Endothelial cell of umbilical vein (primary cell): ENCODE results near the gene CERS5. TPM values are rescaled to one million over a fixed set of nuclear protein-coding genes. Genes with fewer than 3 reads are reported as not detected.

Source experiments
- BruUV-seq: library from RNA; stranded (reverse); fragments of 400-500 nt; replicated peaks from 2 replicates; lab custom pipeline; 2021; lab: Mats Ljungman, UMichigan
- CTCF ChIA-PET: fragments of 300-600, 350-600 bp; sonication (Branson Sonifier 250); formaldehyde crosslinking; loops from one replicate; lab custom pipeline; 2021; ENCODE audit warnings: antibody characterized with exemption, inconsistent platforms; lab: Charles Lee
- POLR2A ChIA-PET: fragments of 300-600, 350-600 bp; sonication (Branson Sonifier 250); formaldehyde crosslinking; loops from one replicate; lab custom pipeline; 2021; ENCODE audit warnings: antibody characterized with exemption, inconsistent platforms; lab: Charles Lee
- DNase-seq: peaks from one replicate; pipeline ENCODE4 v3.0.0-alpha.2; 2011; ENCODE audit warnings: low read depth, low spot score
- FAIRE-seq: peaks from 2 replicates; lab custom pipeline; 2011; peaks lifted over from hg19 to GRCh38; lab: Jason Lieb, UNC
- H2AFZ ChIP-seq: 2 replicates; pipeline ENCODE4 v1.6.0; 2012; ENCODE audit warnings: low read depth, low read length, control low read depth, inconsistent platforms
- H3K27ac ChIP-seq: 2 replicates; pipeline ENCODE4 v1.5.1; 2011; ENCODE audit warnings: low read depth, mild to moderate bottlenecking, control low read depth, low read length, moderate library complexity; ENCODE audit not compliant: insufficient read depth
- H3K27me3 ChIP-seq, 2 experiments: 2 replicates each; pipeline versions ENCODE4 v1.6.0 to v1.6.1; 2011; ENCODE audit warnings: low read length in 2 of 2, mixed read lengths in 1 of 2; ENCODE audit not compliant: control insufficient read depth in 2 of 2, insufficient read depth in 2 of 2
- H3K36me3 ChIP-seq, 2 experiments: 2 replicates in 1 of 2; 3 replicates in 1 of 2; pipeline ENCODE4 v1.5.1; 2011; ENCODE audit warnings: low read length in 2 of 2, mild to moderate bottlenecking in 1 of 2, moderate library complexity in 1 of 2; ENCODE audit not compliant: control insufficient read depth in 2 of 2, insufficient read depth in 2 of 2; ENCODE audit errors: extremely low read depth in 1 of 2
- H3K4me1 ChIP-seq: 3 replicates; pipeline ENCODE4 v1.5.1; 2011; ENCODE audit warnings: mild to moderate bottlenecking, low read length; ENCODE audit not compliant: control insufficient read depth, insufficient read depth; ENCODE audit errors: extremely low read depth
- H3K4me2 ChIP-seq: 2 replicates; pipeline ENCODE4 v1.6.1; 2011; ENCODE audit warnings: low read length, control low read depth, mixed read lengths; ENCODE audit not compliant: insufficient read depth
- H3K4me3 ChIP-seq, 3 experiments: fragments of 200-600 bp in 1 of 3; sonication (generic), shearing (Covaris generic) in 1 of 3; replicated peaks in 1 of 3; 2 replicates each; pipeline ENCODE4 v1.5.1; 2011 to 2016; ENCODE audit warnings: control low read depth in 3 of 3, low read length in 3 of 3, mild to moderate bottlenecking in 2 of 3, inconsistent platforms in 1 of 3, low read depth in 1 of 3, moderate library complexity in 1 of 3; ENCODE audit not compliant: insufficient read depth in 1 of 3
- H3K79me2 ChIP-seq: 2 replicates; pipeline ENCODE4 v1.6.0; 2012; ENCODE audit warnings: low read length, inconsistent platforms; ENCODE audit not compliant: control insufficient read depth, insufficient read depth
- H3K9ac ChIP-seq: replicated peaks from 2 replicates; pipeline ENCODE3; 2011; ENCODE audit warnings: low read length, control low read depth; ENCODE audit not compliant: insufficient read depth; ENCODE audit errors: extremely low read depth
- H3K9me1 ChIP-seq: replicated peaks from 3 replicates; pipeline ENCODE4 v1.6.0; 2011; ENCODE audit warnings: mild to moderate bottlenecking, low read length; ENCODE audit not compliant: control insufficient read depth, insufficient read depth; ENCODE audit errors: extremely low read depth
- H3K9me3 ChIP-seq: replicated peaks from 2 replicates; pipeline ENCODE4 v1.5.1; 2012; ENCODE audit warnings: low read length, inconsistent platforms; ENCODE audit not compliant: control insufficient read depth, insufficient read depth
- H4K20me1 ChIP-seq: replicated peaks from 2 replicates; pipeline ENCODE3; 2011; ENCODE audit warnings: mild to moderate bottlenecking, low read length; ENCODE audit not compliant: control insufficient read depth, insufficient read depth; ENCODE audit errors: extremely low read depth
- EZH2 ChIP-seq: IDR thresholded peaks from 2 replicates; pipeline ENCODE4 v1.6.1; 2012; ENCODE audit warnings: borderline replicate concordance, low read depth, mild to moderate bottlenecking, moderate library complexity, low read length, inconsistent platforms; ENCODE audit not compliant: severe bottlenecking
- FOS ChIP-seq: IDR thresholded peaks from 2 replicates; pipeline ENCODE4 v1.6.1; 2011; ENCODE audit warnings: mild to moderate bottlenecking, low read length, moderate library complexity, borderline replicate concordance; ENCODE audit not compliant: insufficient read depth
- GATA2 ChIP-seq: IDR thresholded peaks from 2 replicates; pipeline ENCODE4 v1.7.0; 2011; ENCODE audit warnings: low read depth, mild to moderate bottlenecking, moderate library complexity, mixed read lengths, low read length; ENCODE audit not compliant: insufficient read length, insufficient read depth
- JUN ChIP-seq: IDR thresholded peaks from 2 replicates; pipeline ENCODE4 v1.6.1; 2011; ENCODE audit warnings: borderline replicate concordance, low read depth; ENCODE audit not compliant: insufficient read length, insufficient read depth
- MYC ChIP-seq: IDR thresholded peaks from one replicate; pipeline ENCODE4 v1.6.1; 2011; ENCODE audit warnings: mild to moderate bottlenecking, low read depth, low read length
- POLR2A ChIP-seq: IDR thresholded peaks from 2 replicates; pipeline ENCODE4 v1.6.1; 2012; ENCODE audit warnings: low read depth, mild to moderate bottlenecking, control low read depth, low read length
- POLR2AphosphoS5 ChIP-seq: IDR thresholded peaks from 2 replicates; pipeline ENCODE4 v1.6.1; 2012; ENCODE audit warnings: low read depth, mild to moderate bottlenecking, control low read depth, low read length, moderate library complexity; ENCODE audit not compliant: insufficient read depth
- dilution Hi-C: fragments of 300-500 bp; cut with MboI; formaldehyde crosslinking; loops from one replicate; pipeline ENCODE4 v1.15.0; 2019; ENCODE audit warnings: low sequenced_read_pairs; ENCODE audit not compliant: extremely low pct_ligation_motif_present
- intact Hi-C: fragments of 100-400 bp; cut with micrococcal nuclease; formaldehyde crosslinking; loops from one replicate; pipeline ENCODE4 v1.10.0; 2022
- polyA plus RNA-seq, 4 experiments: library from polyadenylated mRNA; depleted of rRNA in 3 of 4; stranded (reverse) in 3 of 4; unstranded in 1 of 4; fragments of >200 nt; gene quantifications; 2 replicates each; pipeline versions ENCODE4 v1.2.1 to v1.2.3, GENCODE V29; 2011 to 2012; ENCODE audit warnings: missing spikeins in 1 of 4
- total RNA-seq: library from RNA; stranded (reverse); gene quantifications from 2 replicates; pipeline ENCODE4 v1.2.3, GENCODE V29; 2021
- TF ChIP-seq, protein P1 (sequence below): IDR thresholded peaks from 2 replicates; pipeline ENCODE4 v1.6.1; 2011; ENCODE audit not compliant: insufficient read depth, insufficient read length
- TF ChIP-seq, protein P2 (sequence below), 2 donors: IDR thresholded peaks; 1 replicate in 1 of 2; 2 replicates in 1 of 2; pipeline ENCODE4 v1.5.1; 2011; ENCODE audit warnings: low read length in 2 of 2, mild to moderate bottlenecking in 2 of 2, moderate library complexity in 2 of 2, control low read depth in 1 of 2, inconsistent platforms in 1 of 2, low read depth in 1 of 2; ENCODE audit not compliant: insufficient read depth in 1 of 2; ENCODE audit errors: extremely low read depth in 1 of 2

Gene CERS5
- total and polyA plus RNA-seq, 2 donors (not counting 3 experiments of a cell fraction or from before 2014, with no cell fraction given) = 60.4 to 108 TPM

DNA sequence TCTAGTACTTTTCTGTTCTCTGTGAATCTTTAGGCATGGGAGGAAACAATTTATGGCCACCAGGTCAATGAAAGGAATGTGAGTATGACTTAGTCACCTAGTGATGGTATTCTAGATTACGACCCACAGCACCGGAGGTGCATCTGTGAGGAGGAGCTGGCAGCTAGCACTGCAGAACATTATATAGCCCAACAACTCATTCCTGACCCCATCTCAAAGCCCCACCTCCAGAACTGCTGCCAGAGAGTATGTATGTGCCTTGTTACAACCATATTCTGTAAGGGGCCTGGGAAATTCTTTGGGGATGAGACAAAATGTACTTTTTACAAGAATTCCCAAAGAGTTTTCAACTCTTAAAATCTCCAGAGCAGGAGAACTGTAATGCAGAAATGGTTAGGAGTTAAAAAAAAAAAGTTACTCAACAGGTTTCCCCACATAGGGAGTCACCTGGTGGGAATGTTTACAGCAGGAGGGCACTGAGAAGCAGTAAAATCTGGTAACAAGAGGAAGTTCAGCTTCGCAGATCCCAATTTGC lies 34.9 kb upstream of the CERS5 start:
- peak overlapping the region; percentile 65 for H3K9ac ChIP-seq
- H3K79me2 ChIP-seq = peaks cover 4% of the 10 kb centered on the region
- intact Hi-C loops = loop anchor here (1.0 to 2.0 kb wide), 3 partner anchors 9 to 15 kb away; no protein-coding TSS in a partner anchor
- TF ChIP-seq, protein P1, sequence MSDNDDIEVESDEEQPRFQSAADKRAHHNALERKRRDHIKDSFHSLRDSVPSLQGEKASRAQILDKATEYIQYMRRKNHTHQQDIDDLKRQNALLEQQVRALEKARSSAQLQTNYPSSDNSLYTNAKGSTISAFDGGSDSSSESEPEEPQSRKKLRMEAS = no peak
- TF ChIP-seq, protein P2, sequence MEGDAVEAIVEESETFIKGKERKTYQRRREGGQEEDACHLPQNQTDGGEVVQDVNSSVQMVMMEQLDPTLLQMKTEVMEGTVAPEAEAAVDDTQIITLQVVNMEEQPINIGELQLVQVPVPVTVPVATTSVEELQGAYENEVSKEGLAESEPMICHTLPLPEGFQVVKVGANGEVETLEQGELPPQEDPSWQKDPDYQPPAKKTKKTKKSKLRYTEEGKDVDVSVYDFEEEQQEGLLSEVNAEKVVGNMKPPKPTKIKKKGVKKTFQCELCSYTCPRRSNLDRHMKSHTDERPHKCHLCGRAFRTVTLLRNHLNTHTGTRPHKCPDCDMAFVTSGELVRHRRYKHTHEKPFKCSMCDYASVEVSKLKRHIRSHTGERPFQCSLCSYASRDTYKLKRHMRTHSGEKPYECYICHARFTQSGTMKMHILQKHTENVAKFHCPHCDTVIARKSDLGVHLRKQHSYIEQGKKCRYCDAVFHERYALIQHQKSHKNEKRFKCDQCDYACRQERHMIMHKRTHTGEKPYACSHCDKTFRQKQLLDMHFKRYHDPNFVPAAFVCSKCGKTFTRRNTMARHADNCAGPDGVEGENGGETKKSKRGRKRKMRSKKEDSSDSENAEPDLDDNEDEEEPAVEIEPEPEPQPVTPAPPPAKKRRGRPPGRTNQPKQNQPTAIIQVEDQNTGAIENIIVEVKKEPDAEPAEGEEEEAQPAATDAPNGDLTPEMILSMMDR (IDR thresholded peaks at IDR 0.05; ENCODE audit: extremely low read depth in 1 of 2, insufficient read depth in 1 of 2, low read depth in 1 of 2, low read length in 2 of 2) = no peak
- TF ChIP-seq POLR2A (peak; percentile 58), FOS (peak; percentile 89), POLR2AphosphoS5 (peak; percentile 94), EZH2 (no peak), MYC (no peak), JUN (peak; percentile 74), GATA2 (peak; percentile 99)
- BruUV-seq = no TSS peak
- dilution Hi-C loops = no loop called here
- H3K27ac ChIP-seq = peak overlapping the region; percentile 75
- no peak overlapping the region for H2AFZ ChIP-seq
- POLR2A ChIA-PET = no interaction called here
- peak; percentile 81 for DNase-seq
- no peak overlapping the region for H3K4me3 ChIP-seq
- peak; percentile 91 for FAIRE-seq
- no peaks in the 10 kb centered on the region for H4K20me1 ChIP-seq
- CTCF ChIA-PET = interaction anchor here (1.0 to 2.6 kb wide), 4 partner anchors 10 to 113 kb away, joined by 4 to 15 read pairs (median 6); no protein-coding TSS in a partner anchor
- H3K27me3 ChIP-seq = no peaks in the 10 kb centered on the region
- peaks cover 40% of the 10 kb centered on the region for H3K4me1 ChIP-seq
- peaks cover 8 to 22% of the 10 kb centered on the region in 2 experiments for H3K36me3 ChIP-seq
- H3K4me2 ChIP-seq = peak overlapping the region; percentile 66
- H3K9me3 ChIP-seq = no peaks in the 10 kb centered on the region
- no peaks in the 10 kb centered on the region for H3K9me1 ChIP-seq
